Measurements from ENCODE around the gene GNG3.
"Not testable (repeated sequence)": the region's sequence is repeated elsewhere in the genome, so short reads cannot be mapped to it uniquely, and the experiment has no call there.

GNG3 gene

GRCh38 chr11:62688491-62688890 lies 19.0 kb upstream of the GNG3 start:
- no peak overlapping the region for H3K27ac ChIP-seq (ENCODE audit: low read depth, low read length)
- no peak overlapping the region for H2AFZ ChIP-seq (ENCODE audit: low read length, unreplicated experiment)
- peaks cover 15% of the 10 kb centered on the region for H3K4me1 ChIP-seq (ENCODE audit: control insufficient read depth, insufficient read depth, low read length, unreplicated experiment)
- no peaks in the 10 kb centered on the region for H3K79me2 ChIP-seq (ENCODE audit: control insufficient read depth, insufficient read depth, low read length, unreplicated experiment)
- no peak overlapping the region for H3K4me3 ChIP-seq (ENCODE audit: low read depth, low read length)
- peaks cover 15% of the 10 kb centered on the region; the same call in 1 of the 2 replicates for H3K36me3 ChIP-seq (ENCODE audit: insufficient read depth, low read length)
- no peaks in the 10 kb centered on the region for H3K27me3 ChIP-seq (ENCODE audit: insufficient read depth, low read length)

GRCh38 chr11:62689421-62690183 lies 17.9 kb upstream of the GNG3 start, which contains the start of gene LRRN4CL:
Gene LRRN4CL (minus strand): TSS chr11:62689530. CDS start chr11:62688508, 1,022 bp downstream.
- no peaks in the 10 kb centered on the region for H3K79me2 ChIP-seq (ENCODE audit: control insufficient read depth, insufficient read depth, low read length, unreplicated experiment)
- H2AFZ ChIP-seq (ENCODE audit: low read length, unreplicated experiment), result no peak within 1 kb of the TSS
- peak within 1 kb of the TSS; percentile 16; the same call in 1 of the 2 replicates for H3K27ac ChIP-seq (ENCODE audit: low read depth, low read length)
- H3K4me3 ChIP-seq (ENCODE audit: low read depth, low read length), result peak within 1 kb of the TSS; percentile 9; the same call in 1 of the 2 replicates
- peaks cover 15% of the 10 kb centered on the region; the same call in 1 of the 2 replicates for H3K36me3 ChIP-seq (ENCODE audit: insufficient read depth, low read length)
- peaks cover 15% of the 10 kb centered on the region for H3K4me1 ChIP-seq (ENCODE audit: control insufficient read depth, insufficient read depth, low read length, unreplicated experiment)
- no peaks in the 10 kb centered on the region for H3K27me3 ChIP-seq (ENCODE audit: insufficient read depth, low read length)

GRCh38 chr11:62693624-62694023 lies 13.9 kb upstream of the GNG3 start:
- H3K79me2 ChIP-seq (ENCODE audit: control insufficient read depth, insufficient read depth, low read length, unreplicated experiment); H3K27ac ChIP-seq (ENCODE audit: low read depth, low read length); H3K4me3 ChIP-seq (ENCODE audit: low read depth, low read length); H3K27me3 ChIP-seq (ENCODE audit: insufficient read depth, low read length); H2AFZ ChIP-seq (ENCODE audit: low read length, unreplicated experiment): not testable (repeated sequence)
- peaks cover 15% of the 10 kb centered on the region for H3K4me1 ChIP-seq (ENCODE audit: control insufficient read depth, insufficient read depth, low read length, unreplicated experiment)
- H3K36me3 ChIP-seq (ENCODE audit: insufficient read depth, low read length), result peaks cover 15% of the 10 kb centered on the region; the same call in 1 of the 2 replicates

GRCh38 chr11:62694455-62695167 lies 12.9 kb upstream of the GNG3 start:
- Histone ChIP-seq H3K79me2 (ENCODE audit: control insufficient read depth, insufficient read depth, low read length, unreplicated experiment) (no peaks in the 10 kb centered on the region), H3K4me3 (ENCODE audit: low read depth, low read length) (no peak overlapping the region), H2AFZ (ENCODE audit: low read length, unreplicated experiment) (no peak overlapping the region), H3K36me3 (ENCODE audit: insufficient read depth, low read length) (peaks cover 15% of the 10 kb centered on the region; the same call in 1 of the 2 replicates), H3K4me1 (ENCODE audit: control insufficient read depth, insufficient read depth, low read length, unreplicated experiment) (peaks cover 8% of the 10 kb centered on the region), H3K27me3 (ENCODE audit: insufficient read depth, low read length) (no peaks in the 10 kb centered on the region), H3K27ac (ENCODE audit: low read depth, low read length) (peak overlapping the region; percentile 38; the same call in 1 of the 2 replicates)

- no peaks in the 10 kb centered on the region for H3K79me2 ChIP-seq (ENCODE audit: control insufficient read depth, insufficient read depth, low read length, unreplicated experiment)
- H3K4me1 ChIP-seq (ENCODE audit: control insufficient read depth, insufficient read depth, low read length, unreplicated experiment), result peaks cover 12% of the 10 kb centered on the region
- peaks cover 12% of the 10 kb centered on the region for H3K36me3 ChIP-seq (ENCODE audit: insufficient read depth, low read length)
- H3K4me3 ChIP-seq (ENCODE audit: low read depth, low read length), result no peak overlapping the region
- no peak overlapping the region for H3K27ac ChIP-seq (ENCODE audit: low read depth, low read length)
- H2AFZ ChIP-seq (ENCODE audit: low read length, unreplicated experiment), result no peak overlapping the region
- no peaks in the 10 kb centered on the region for H3K27me3 ChIP-seq (ENCODE audit: insufficient read depth, low read length)
Observed at GRCh38 chr11:62702246-62702645, 5.2 kb upstream of the GNG3 start.

- H3K4me1 ChIP-seq (ENCODE audit: control insufficient read depth, insufficient read depth, low read length, unreplicated experiment), result peaks cover 17% of the 10 kb centered on the region
- H3K79me2 ChIP-seq (ENCODE audit: control insufficient read depth, insufficient read depth, low read length, unreplicated experiment); H3K4me3 ChIP-seq (ENCODE audit: low read depth, low read length); H2AFZ ChIP-seq (ENCODE audit: low read length, unreplicated experiment); H3K27me3 ChIP-seq (ENCODE audit: insufficient read depth, low read length); H3K27ac ChIP-seq (ENCODE audit: low read depth, low read length): not testable (repeated sequence)
- H3K36me3 ChIP-seq (ENCODE audit: insufficient read depth, low read length), result peaks cover 12% of the 10 kb centered on the region
Observed at GRCh38 chr11:62703921-62704320, 3.6 kb upstream of the GNG3 start.

- Histone ChIP-seq H3K4me3 (ENCODE audit: low read depth, low read length) (peak overlapping the region; percentile 75), H3K4me1 (ENCODE audit: control insufficient read depth, insufficient read depth, low read length, unreplicated experiment) (peaks cover 26% of the 10 kb centered on the region), H3K36me3 (ENCODE audit: insufficient read depth, low read length) (peaks cover 15% of the 10 kb centered on the region), H3K27me3 (ENCODE audit: insufficient read depth, low read length) (no peaks in the 10 kb centered on the region), H2AFZ (ENCODE audit: low read length, unreplicated experiment) (peak overlapping the region; percentile 30), H3K79me2 (ENCODE audit: control insufficient read depth, insufficient read depth, low read length, unreplicated experiment) (no peaks in the 10 kb centered on the region), H3K27ac (ENCODE audit: low read depth, low read length) (peak overlapping the region; percentile 66)
Observed at GRCh38 chr11:62705413-62705812, 2.1 kb upstream of the GNG3 start.

- H3K36me3 ChIP-seq (ENCODE audit: insufficient read depth, low read length), result peaks cover 16% of the 10 kb centered on the region
Observed at GRCh38 chr11:62705880-62706849, 1.3 kb upstream of the GNG3 start.

GRCh38 chr11:62706850-62707247 lies 627 bp upstream of the GNG3 start:
- peaks cover 14% of the 10 kb centered on the region; the same call in 1 of the 2 replicates for H3K36me3 ChIP-seq (ENCODE audit: insufficient read depth, low read length)
- no peak overlapping the region for H3K27ac ChIP-seq (ENCODE audit: low read depth, low read length)
- H3K79me2 ChIP-seq (ENCODE audit: control insufficient read depth, insufficient read depth, low read length, unreplicated experiment), result no peaks in the 10 kb centered on the region
- H2AFZ ChIP-seq (ENCODE audit: low read length, unreplicated experiment), result no peak overlapping the region
- peaks cover 27% of the 10 kb centered on the region for H3K4me1 ChIP-seq (ENCODE audit: control insufficient read depth, insufficient read depth, low read length, unreplicated experiment)
- H3K4me3 ChIP-seq (ENCODE audit: low read depth, low read length), result peak overlapping the region; percentile 75; the same call in 1 of the 2 replicates
- no peaks in the 10 kb centered on the region for H3K27me3 ChIP-seq (ENCODE audit: insufficient read depth, low read length)

More at GRCh38 chr11:62705880-62706849, 1.3 kb upstream of the GNG3 start:
- Histone ChIP-seq H3K27ac (ENCODE audit: low read depth, low read length) (peak overlapping the region; percentile 66), H3K4me1 (ENCODE audit: control insufficient read depth, insufficient read depth, low read length, unreplicated experiment) (peaks cover 27% of the 10 kb centered on the region), H3K27me3 (ENCODE audit: insufficient read depth, low read length) (no peaks in the 10 kb centered on the region), H2AFZ (ENCODE audit: low read length, unreplicated experiment) (peak overlapping the region; percentile 30), H3K79me2 (ENCODE audit: control insufficient read depth, insufficient read depth, low read length, unreplicated experiment) (no peaks in the 10 kb centered on the region), H3K4me3 (ENCODE audit: low read depth, low read length) (peak overlapping the region; percentile 75)

- Histone ChIP-seq H3K79me2 (ENCODE audit: control insufficient read depth, insufficient read depth, low read length, unreplicated experiment) (no peaks in the 10 kb centered on the region), H3K36me3 (ENCODE audit: insufficient read depth, low read length) (peaks cover 22% of the 10 kb centered on the region), H3K27ac (ENCODE audit: low read depth, low read length) (0 out of 2 replicates have a peak overlapping the region, but pooled peaks have one; percentile 88), H2AFZ (ENCODE audit: low read length, unreplicated experiment) (no peak overlapping the region), H3K27me3 (ENCODE audit: insufficient read depth, low read length) (no peaks in the 10 kb centered on the region), H3K4me1 (ENCODE audit: control insufficient read depth, insufficient read depth, low read length, unreplicated experiment) (peaks cover 34% of the 10 kb centered on the region), H3K4me3 (ENCODE audit: low read depth, low read length) (peak overlapping the region; percentile 79)
Observed at GRCh38 chr11:62708392-62708791, 916 bp downstream of the GNG3 start.
